Esophagus squamous epithelium (tissue), 4 donors: ENCODE measurements around the gene MRPS11.

ENCODE experiments used
- CTCF ChIP-seq, 6 experiments: fragments of 450-650 bp in 4 of 6; fragments of 200-600 bp in 2 of 6; sonication (generic) in 2 of 6; IDR thresholded peaks; one replicate each; pipeline ENCODE4 v1.5.1; 2016 to 2019; ENCODE audit warnings: antibody characterized with exemption in 6 of 6, mild to moderate bottlenecking in 4 of 6, moderate library complexity in 4 of 6
- POLR2A ChIP-seq, 4 donors: fragments of 450-650 bp; IDR thresholded peaks; one replicate each; pipeline ENCODE4 v1.6.1; 2017; ENCODE audit warnings: antibody characterized with exemption in 4 of 4, mild to moderate bottlenecking in 4 of 4, moderate library complexity in 3 of 4

GRCh38 chr15:88428805-88429605 lies 38.5 kb upstream of the MRPS11 start:
- TF ChIP-seq CTCF (IDR thresholded peaks at IDR 0.05) = no peak
- no peak for TF ChIP-seq POLR2A (IDR thresholded peaks at IDR 0.05)
